Mucosa of stomach (tissue), 1 donor: ENCODE measurements around the gene SVIL.
"Not testable (repeated sequence)": the region's sequence is repeated elsewhere in the genome, so short reads cannot be mapped to it uniquely, and the experiment has no call there.

Experiments
- H3K27me3 ChIP-seq: one replicate; pipeline ENCODE4 v1.7.0; 2013; ENCODE audit warnings: mild to moderate bottlenecking, low read length; ENCODE audit not compliant: control insufficient read depth, insufficient read depth
- H3K36me3 ChIP-seq: one replicate; pipeline ENCODE4 v1.7.0; 2013; ENCODE audit warnings: low read length; ENCODE audit not compliant: control insufficient read depth, insufficient read depth
- H3K4me1 ChIP-seq: one replicate; pipeline ENCODE4 v1.7.0; 2013; ENCODE audit warnings: mild to moderate bottlenecking, low read length; ENCODE audit not compliant: control insufficient read depth, insufficient read depth
- H3K4me3 ChIP-seq: one replicate; pipeline ENCODE4 v1.7.0; 2013; ENCODE audit warnings: low read length
- H3K9ac ChIP-seq: one replicate; pipeline ENCODE4 v1.7.0; 2013; ENCODE audit warnings: mild to moderate bottlenecking, low read length, moderate library complexity
- H3K9me3 ChIP-seq: one replicate; pipeline ENCODE4 v1.7.0; 2013; ENCODE audit warnings: mild to moderate bottlenecking, low read length, moderate library complexity; ENCODE audit not compliant: control insufficient read depth
- donor health status: Pancreatic carcinoma.

The SVIL gene

GRCh38 chr10:29578457-29578856 is 56.3 kb downstream of the SVIL start:
- Histone ChIP-seq H3K36me3 (no peaks in the 10 kb centered on the region), H3K27me3 (no peaks in the 10 kb centered on the region), H3K9me3 (no peaks in the 10 kb centered on the region), H3K9ac (no peak overlapping the region), H3K4me1 (no peaks in the 10 kb centered on the region), H3K4me3 (no peak overlapping the region)

GRCh38 chr10:29576681-29577080 is 58.1 kb downstream of the SVIL start:
- H3K4me1 ChIP-seq = no peaks in the 10 kb centered on the region
- H3K4me3 ChIP-seq = no peak overlapping the region
- no peaks in the 10 kb centered on the region for H3K9me3 ChIP-seq
- H3K9ac ChIP-seq = no peak overlapping the region
- no peaks in the 10 kb centered on the region for H3K27me3 ChIP-seq
- H3K36me3 ChIP-seq = no peaks in the 10 kb centered on the region

- H3K4me3 ChIP-seq = no peak overlapping the region
- H3K27me3 ChIP-seq = no peaks in the 10 kb centered on the region
- H3K4me1 ChIP-seq = no peaks in the 10 kb centered on the region
- H3K9me3 ChIP-seq = no peaks in the 10 kb centered on the region
- no peaks in the 10 kb centered on the region for H3K36me3 ChIP-seq
- no peak overlapping the region for H3K9ac ChIP-seq
These were observed 59.7 kb downstream of the SVIL start for GRCh38 chr10:29575098-29575455.

GRCh38 chr10:29574212-29575097 is 60.3 kb downstream of the SVIL start:
- H3K27me3 ChIP-seq, H3K36me3 ChIP-seq, H3K4me1 ChIP-seq, H3K9me3 ChIP-seq, H3K9ac ChIP-seq, H3K4me3 ChIP-seq: not testable (repeated sequence)

GRCh38 chr10:29570248-29570647 is 64.5 kb downstream of the SVIL start:
- not testable (repeated sequence) for H3K4me1 ChIP-seq, H3K36me3 ChIP-seq, H3K4me3 ChIP-seq, H3K27me3 ChIP-seq, H3K9me3 ChIP-seq, H3K9ac ChIP-seq

- Histone ChIP-seq H3K9ac (no peak overlapping the region), H3K4me3 (no peak overlapping the region), H3K9me3 (no peaks in the 10 kb centered on the region), H3K36me3 (no peaks in the 10 kb centered on the region), H3K27me3 (no peaks in the 10 kb centered on the region), H3K4me1 (no peaks in the 10 kb centered on the region)
These were observed 65.0 kb downstream of the SVIL start for GRCh38 chr10:29569795-29570194.

GRCh38 chr10:29567003-29567402 is 67.8 kb downstream of the SVIL start:
- H3K4me3 ChIP-seq = no peak overlapping the region
- H3K4me1 ChIP-seq = no peaks in the 10 kb centered on the region
- H3K9ac ChIP-seq = no peak overlapping the region
- H3K36me3 ChIP-seq = no peaks in the 10 kb centered on the region
- H3K9me3 ChIP-seq = no peaks in the 10 kb centered on the region
- H3K27me3 ChIP-seq = no peaks in the 10 kb centered on the region

- H3K9me3 ChIP-seq, H3K36me3 ChIP-seq, H3K9ac ChIP-seq, H3K27me3 ChIP-seq, H3K4me1 ChIP-seq, H3K4me3 ChIP-seq: not testable (repeated sequence)
These were observed 68.6 kb downstream of the SVIL start for GRCh38 chr10:29566209-29566608.

GRCh38 chr10:29563420-29564035 is 71.2 kb downstream of the SVIL start:
- H3K9me3 ChIP-seq = no peaks in the 10 kb centered on the region
- H3K4me3 ChIP-seq = no peak overlapping the region
- no peaks in the 10 kb centered on the region for H3K4me1 ChIP-seq
- H3K36me3 ChIP-seq = no peaks in the 10 kb centered on the region
- no peak overlapping the region for H3K9ac ChIP-seq
- no peaks in the 10 kb centered on the region for H3K27me3 ChIP-seq

GRCh38 chr10:29563006-29563405 is 71.8 kb downstream of the SVIL start:
- not testable (repeated sequence) for H3K4me3 ChIP-seq, H3K9ac ChIP-seq, H3K9me3 ChIP-seq, H3K36me3 ChIP-seq, H3K4me1 ChIP-seq, H3K27me3 ChIP-seq

GRCh38 chr10:29559996-29560395 is 74.8 kb downstream of the SVIL start:
- Histone ChIP-seq H3K36me3 (no peaks in the 10 kb centered on the region), H3K4me1 (no peaks in the 10 kb centered on the region), H3K9me3 (no peaks in the 10 kb centered on the region), H3K27me3 (no peaks in the 10 kb centered on the region), H3K4me3 (no peak overlapping the region), H3K9ac (no peak overlapping the region)

- H3K4me1 ChIP-seq = no peaks in the 10 kb centered on the region
- H3K9ac ChIP-seq = no peak overlapping the region
These were observed 77.1 kb downstream of the SVIL start for GRCh38 chr10:29557665-29558064.

More at GRCh38 chr10:29557665-29558064, 77.1 kb downstream of the SVIL start:
- Histone ChIP-seq H3K36me3 (no peaks in the 10 kb centered on the region), H3K9me3 (no peaks in the 10 kb centered on the region), H3K27me3 (no peaks in the 10 kb centered on the region), H3K4me3 (no peak overlapping the region)
